ENCODE measurements around the gene DEPDC1B. TPM values are rescaled to one million over a fixed set of nuclear protein-coding genes. Genes with fewer than 3 reads are reported as not detected.

Gene DEPDC1B
- total RNA-seq, 1 experiment from 2014 or later = 63.1 TPM

DNA sequence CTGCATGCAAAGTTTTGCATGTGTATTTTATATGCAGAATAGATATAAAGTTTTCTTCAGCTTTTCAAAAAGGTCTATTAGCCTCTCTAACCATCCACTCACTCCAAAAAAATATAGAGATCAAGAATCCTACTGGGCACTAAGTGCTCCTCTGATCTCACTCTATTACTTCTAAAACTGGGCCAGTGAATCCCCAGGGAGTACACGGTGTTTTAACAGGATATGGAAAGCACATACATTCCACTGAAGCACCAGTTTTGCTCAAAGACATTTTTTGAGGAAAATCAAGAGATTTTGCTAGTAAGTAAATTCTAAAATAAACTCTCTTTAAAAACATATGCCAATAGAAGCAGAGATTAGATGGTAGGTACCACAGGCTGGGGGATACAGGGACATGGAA lies 95.2 kb downstream of the DEPDC1B start:
- no TSS peak for BruUV-seq (replicated peaks)
- no peak overlapping the region for H3K4me3 Mint-ChIP-seq (ENCODE audit: low read depth, unreplicated experiment)
- TF ChIP-seq, protein P1, sequence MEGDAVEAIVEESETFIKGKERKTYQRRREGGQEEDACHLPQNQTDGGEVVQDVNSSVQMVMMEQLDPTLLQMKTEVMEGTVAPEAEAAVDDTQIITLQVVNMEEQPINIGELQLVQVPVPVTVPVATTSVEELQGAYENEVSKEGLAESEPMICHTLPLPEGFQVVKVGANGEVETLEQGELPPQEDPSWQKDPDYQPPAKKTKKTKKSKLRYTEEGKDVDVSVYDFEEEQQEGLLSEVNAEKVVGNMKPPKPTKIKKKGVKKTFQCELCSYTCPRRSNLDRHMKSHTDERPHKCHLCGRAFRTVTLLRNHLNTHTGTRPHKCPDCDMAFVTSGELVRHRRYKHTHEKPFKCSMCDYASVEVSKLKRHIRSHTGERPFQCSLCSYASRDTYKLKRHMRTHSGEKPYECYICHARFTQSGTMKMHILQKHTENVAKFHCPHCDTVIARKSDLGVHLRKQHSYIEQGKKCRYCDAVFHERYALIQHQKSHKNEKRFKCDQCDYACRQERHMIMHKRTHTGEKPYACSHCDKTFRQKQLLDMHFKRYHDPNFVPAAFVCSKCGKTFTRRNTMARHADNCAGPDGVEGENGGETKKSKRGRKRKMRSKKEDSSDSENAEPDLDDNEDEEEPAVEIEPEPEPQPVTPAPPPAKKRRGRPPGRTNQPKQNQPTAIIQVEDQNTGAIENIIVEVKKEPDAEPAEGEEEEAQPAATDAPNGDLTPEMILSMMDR (IDR thresholded peaks at IDR 0.05; ENCODE audit: unreplicated experiment) = no peak
- intact Hi-C loops (cut with micrococcal nuclease; ENCODE audit: unreplicated experiment) = no loop called here
- DNase-seq = no peak
- no peak overlapping the region for H3K27ac Mint-ChIP-seq (ENCODE audit: unreplicated experiment)
- no peaks in the 10 kb centered on the region for H3K36me3 Mint-ChIP-seq (ENCODE audit: insufficient read depth, unreplicated experiment)
- no peaks in the 10 kb centered on the region for H3K9me3 Mint-ChIP-seq (ENCODE audit: low read depth, unreplicated experiment)
- no peaks in the 10 kb centered on the region for H3K27me3 Mint-ChIP-seq (ENCODE audit: unreplicated experiment)
- H3K4me1 Mint-ChIP-seq (ENCODE audit: low read depth, unreplicated experiment) = no peaks in the 10 kb centered on the region
- CTCF ChIA-PET = no interaction called here

DNA sequence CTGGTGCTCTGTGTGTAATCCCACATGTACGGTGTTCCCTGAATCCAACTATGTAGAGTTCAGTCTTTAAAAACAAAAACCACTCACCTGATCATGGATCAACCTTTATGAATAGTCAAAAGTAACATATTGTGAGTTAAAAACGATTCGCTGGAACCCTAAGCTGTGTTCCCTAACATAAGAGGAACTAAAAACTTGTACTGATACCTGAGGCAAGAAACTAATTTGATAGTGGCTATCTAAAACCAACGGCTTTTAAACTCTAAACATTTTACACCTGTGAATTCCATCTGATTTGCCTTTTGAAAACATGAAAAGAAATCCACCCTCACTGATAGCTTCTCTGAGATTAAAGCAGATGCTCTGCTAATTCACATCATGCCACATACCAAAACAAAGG lies 101.5 kb downstream of the DEPDC1B start:
- no peaks in the 10 kb centered on the region for H3K27me3 Mint-ChIP-seq (ENCODE audit: unreplicated experiment)
- no TSS peak for BruUV-seq (replicated peaks)
- no peak overlapping the region for H3K27ac Mint-ChIP-seq (ENCODE audit: unreplicated experiment)
- no peaks in the 10 kb centered on the region for H3K9me3 Mint-ChIP-seq (ENCODE audit: low read depth, unreplicated experiment)
- no peaks in the 10 kb centered on the region for H3K36me3 Mint-ChIP-seq (ENCODE audit: insufficient read depth, unreplicated experiment)
- intact Hi-C loops (cut with micrococcal nuclease; ENCODE audit: unreplicated experiment) = no loop called here
- TF ChIP-seq, protein P1 (IDR thresholded peaks at IDR 0.05; ENCODE audit: unreplicated experiment) = no peak
- CTCF ChIA-PET = no interaction called here
- DNase-seq = no peak
- no peaks in the 10 kb centered on the region for H3K4me1 Mint-ChIP-seq (ENCODE audit: low read depth, unreplicated experiment)
- H3K4me3 Mint-ChIP-seq (ENCODE audit: low read depth, unreplicated experiment) = no peak overlapping the region

DNA sequence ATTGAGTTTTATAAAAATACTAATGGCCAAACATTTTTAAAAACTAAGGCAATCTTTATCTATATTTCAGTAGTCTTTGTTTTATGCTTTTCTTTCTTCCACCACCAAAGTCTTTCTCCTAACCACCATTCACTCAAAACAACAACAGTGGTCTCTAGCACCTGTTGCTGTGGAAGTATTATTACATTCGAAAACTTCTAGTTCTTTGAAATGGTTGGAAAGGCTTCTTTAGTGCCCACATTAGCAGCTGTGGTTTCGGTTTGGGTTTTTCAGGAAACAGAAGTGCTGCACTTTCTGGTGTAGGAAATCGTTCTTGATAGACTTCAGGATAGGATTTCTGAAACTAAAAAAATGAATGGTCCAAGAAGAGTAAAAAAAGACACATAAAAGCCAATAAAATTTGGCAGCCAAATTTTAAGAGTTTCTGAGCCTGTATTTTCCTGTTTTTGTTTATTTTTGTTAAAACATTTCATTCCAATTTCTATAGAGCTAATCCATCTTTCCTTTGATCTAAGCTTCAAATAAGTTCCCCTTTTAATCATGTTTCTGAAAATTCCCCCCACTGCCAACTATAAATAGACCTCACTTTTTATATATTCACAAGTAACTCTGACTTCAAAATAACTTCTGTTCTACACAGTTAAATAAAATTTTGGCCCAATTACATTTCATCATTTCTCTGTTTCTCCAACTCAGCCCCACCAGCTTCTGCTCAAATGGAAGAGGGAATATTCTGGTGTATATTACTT lies 102.2 kb downstream of the DEPDC1B start:
- intact Hi-C loops (cut with micrococcal nuclease; ENCODE audit: unreplicated experiment) = no loop called here
- BruUV-seq (replicated peaks) = no TSS peak
- H3K27me3 Mint-ChIP-seq (ENCODE audit: unreplicated experiment) = no peaks in the 10 kb centered on the region
- TF ChIP-seq, protein P1 (IDR thresholded peaks at IDR 0.05; ENCODE audit: unreplicated experiment) = no peak
- no peak overlapping the region for H3K27ac Mint-ChIP-seq (ENCODE audit: unreplicated experiment)
- no peaks in the 10 kb centered on the region for H3K4me1 Mint-ChIP-seq (ENCODE audit: low read depth, unreplicated experiment)
- DNase-seq = no peak
- no peaks in the 10 kb centered on the region for H3K9me3 Mint-ChIP-seq (ENCODE audit: low read depth, unreplicated experiment)
- H3K4me3 Mint-ChIP-seq (ENCODE audit: low read depth, unreplicated experiment) = no peak overlapping the region
- CTCF ChIA-PET = no interaction called here
- no peaks in the 10 kb centered on the region for H3K36me3 Mint-ChIP-seq (ENCODE audit: insufficient read depth, unreplicated experiment)

DNA sequence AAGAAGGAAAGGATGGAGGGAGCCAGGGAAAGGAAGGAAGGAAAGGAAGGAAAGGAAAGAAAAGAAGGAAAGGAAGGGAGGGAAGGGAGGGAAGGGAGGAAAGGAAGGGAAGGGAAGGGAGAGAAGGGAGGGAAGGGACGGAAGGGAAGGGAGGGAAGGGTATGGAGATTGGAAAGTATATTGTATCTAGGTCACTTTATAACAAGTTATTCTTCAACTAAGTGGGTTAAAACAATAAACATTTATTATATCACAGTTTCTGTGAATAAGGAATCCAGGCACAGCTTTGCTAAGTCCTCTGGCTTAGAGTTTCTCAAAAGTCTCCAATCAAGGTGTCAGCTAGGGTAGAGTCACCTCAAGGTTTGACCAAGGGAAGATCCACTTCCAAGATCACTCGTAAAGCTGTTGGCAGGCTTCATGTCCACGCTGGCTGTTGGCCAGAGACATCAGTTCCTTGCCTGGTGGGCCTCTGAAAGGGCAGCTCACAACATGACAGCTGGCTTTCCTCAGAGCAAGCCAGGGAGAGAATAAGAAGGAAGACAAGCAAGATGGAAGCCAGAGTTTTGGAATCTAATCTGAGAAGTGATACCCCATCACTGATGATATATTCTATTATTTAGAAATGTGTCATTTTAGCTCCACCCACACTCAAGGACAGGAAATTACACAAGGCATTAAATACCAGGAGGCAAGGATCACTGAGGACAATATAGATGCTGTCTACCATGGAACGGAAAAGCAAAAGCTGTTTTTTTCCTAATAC lies 105.1 kb downstream of the DEPDC1B start:
- Mint-ChIP-seq H3K4me1 (ENCODE audit: low read depth, unreplicated experiment) (no peaks in the 10 kb centered on the region), H3K9me3 (ENCODE audit: low read depth, unreplicated experiment) (peaks cover under 1% of the 10 kb centered on the region), H3K36me3 (ENCODE audit: insufficient read depth, unreplicated experiment) (no peaks in the 10 kb centered on the region), H3K4me3 (ENCODE audit: low read depth, unreplicated experiment) (no peak overlapping the region), H3K27me3 (ENCODE audit: unreplicated experiment) (no peaks in the 10 kb centered on the region), H3K27ac (ENCODE audit: unreplicated experiment) (no peak overlapping the region)
- intact Hi-C loops (cut with micrococcal nuclease; ENCODE audit: unreplicated experiment) = no loop called here
- no peak for DNase-seq
- BruUV-seq (replicated peaks) = no TSS peak
- CTCF ChIA-PET = no interaction called here
- TF ChIP-seq, protein P1 (IDR thresholded peaks at IDR 0.05; ENCODE audit: unreplicated experiment) = no peak
